NCI-H2081 treated with DMSO at 0.1 percent for 48 hours (cell line): ENCODE data around the gene KCNN3.

ENCODE experiments used
- DNase-seq: peaks from one replicate; lab custom pipeline; 2025; lab: John Stamatoyannopoulos, UW

The KCNN3 gene

GRCh38 chr1:154840269-154841176 lies 29.6 kb downstream of the KCNN3 start:
- DNase-seq = no peak

- DNase-seq = no peak
These were observed 30.4 kb downstream of the KCNN3 start for GRCh38 chr1:154839691-154840090.

GRCh38 chr1:154838988-154839387 lies 31.1 kb downstream of the KCNN3 start:
- no peak for DNase-seq

- no peak for DNase-seq
These were observed 31.6 kb downstream of the KCNN3 start for GRCh38 chr1:154838461-154838860.

DNA sequence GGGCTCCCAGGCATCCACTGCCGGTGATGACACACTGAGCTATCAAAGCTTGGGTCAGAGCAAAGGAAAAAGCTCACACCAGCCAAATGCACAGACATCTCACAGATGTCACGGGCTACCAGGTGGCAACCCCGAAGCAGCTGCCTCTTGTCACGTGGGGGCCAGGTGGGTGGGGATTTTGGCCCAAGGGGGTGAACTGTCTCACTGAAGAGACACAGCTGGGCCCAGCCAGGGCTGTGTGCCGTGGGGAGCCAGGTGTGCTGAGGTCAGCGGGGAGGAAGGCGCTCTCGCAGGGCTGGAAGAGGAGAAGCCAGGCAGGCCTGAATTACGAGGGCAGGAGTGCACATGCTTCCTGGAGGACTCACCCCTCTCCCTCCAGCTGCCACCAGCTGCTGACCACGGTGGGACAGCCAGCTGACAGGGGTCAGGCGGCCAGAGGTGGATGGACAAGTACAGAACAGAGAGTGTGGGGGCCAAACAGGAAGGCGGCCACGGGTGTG lies 32.4 kb downstream of the KCNN3 start:
- no peak for DNase-seq

- DNase-seq = no peak
These were observed 32.9 kb downstream of the KCNN3 start for GRCh38 chr1:154837034-154837671.

GRCh38 chr1:154835531-154836324 lies 34.4 kb downstream of the KCNN3 start:
- DNase-seq = no peak

GRCh38 chr1:154833841-154834240 lies 36.2 kb downstream of the KCNN3 start:
- no peak for DNase-seq

DNA sequence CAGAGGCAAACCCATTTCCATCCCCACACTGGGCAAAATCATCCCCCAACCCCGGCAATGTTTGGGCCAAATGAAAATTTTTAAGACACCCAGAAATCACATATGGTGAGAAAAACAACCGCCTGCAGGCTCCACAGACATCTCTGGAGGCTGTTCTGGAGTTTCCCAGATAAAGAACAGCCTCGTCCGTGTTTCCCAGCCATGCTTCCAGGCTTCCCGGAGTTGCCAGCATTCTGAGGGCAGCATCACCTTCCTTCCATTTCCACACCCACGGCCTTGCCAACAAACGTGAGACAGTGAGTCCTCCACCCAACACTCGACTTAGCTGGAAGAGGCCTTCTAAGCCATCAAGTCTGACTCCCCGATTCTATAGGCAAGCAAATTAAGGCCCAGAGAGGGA lies 36.9 kb downstream of the KCNN3 start:
- no peak for DNase-seq

DNA sequence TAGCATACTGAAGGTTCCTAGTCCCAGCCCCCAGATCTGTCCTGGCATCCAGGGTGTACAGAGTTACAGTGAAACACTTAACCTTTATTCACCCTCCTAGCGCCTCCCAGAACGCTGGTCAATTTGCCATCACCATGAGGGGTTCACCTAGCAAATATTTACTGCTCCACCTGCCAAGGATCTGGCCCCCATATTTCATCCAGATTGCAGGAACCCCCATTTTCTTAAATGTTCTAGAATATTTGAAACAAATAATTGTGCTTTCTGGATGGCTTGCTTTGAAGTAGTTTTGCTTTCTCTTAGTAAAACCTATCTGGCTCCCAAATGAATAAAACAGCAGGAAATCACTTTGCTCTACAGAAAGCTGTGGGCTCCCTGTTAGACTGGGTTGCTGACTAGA lies 37.7 kb downstream of the KCNN3 start:
- DNase-seq = no peak

DNA sequence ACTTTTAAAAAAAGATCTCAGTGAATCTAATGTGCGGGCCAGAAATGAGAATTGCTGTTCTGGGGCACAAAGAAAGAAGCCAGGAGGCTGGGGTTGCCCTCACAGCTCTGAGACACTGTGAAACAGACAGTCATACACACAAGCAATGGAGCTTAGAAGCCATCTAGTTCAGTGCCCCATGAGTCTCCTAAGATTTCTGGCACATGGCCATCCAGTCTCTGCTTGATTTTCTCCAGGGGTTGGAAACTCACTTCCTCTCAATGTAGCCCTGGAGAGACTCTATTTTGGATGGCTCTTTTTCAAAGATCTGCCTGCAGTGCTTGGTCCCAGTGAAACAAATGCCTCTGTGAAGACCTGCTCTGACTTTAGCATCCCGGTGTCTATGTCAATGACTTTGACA lies 38.6 kb downstream of the KCNN3 start:
- no peak for DNase-seq

GRCh38 chr1:154829062-154829461 lies 41.0 kb downstream of the KCNN3 start:
- DNase-seq = no peak

DNA sequence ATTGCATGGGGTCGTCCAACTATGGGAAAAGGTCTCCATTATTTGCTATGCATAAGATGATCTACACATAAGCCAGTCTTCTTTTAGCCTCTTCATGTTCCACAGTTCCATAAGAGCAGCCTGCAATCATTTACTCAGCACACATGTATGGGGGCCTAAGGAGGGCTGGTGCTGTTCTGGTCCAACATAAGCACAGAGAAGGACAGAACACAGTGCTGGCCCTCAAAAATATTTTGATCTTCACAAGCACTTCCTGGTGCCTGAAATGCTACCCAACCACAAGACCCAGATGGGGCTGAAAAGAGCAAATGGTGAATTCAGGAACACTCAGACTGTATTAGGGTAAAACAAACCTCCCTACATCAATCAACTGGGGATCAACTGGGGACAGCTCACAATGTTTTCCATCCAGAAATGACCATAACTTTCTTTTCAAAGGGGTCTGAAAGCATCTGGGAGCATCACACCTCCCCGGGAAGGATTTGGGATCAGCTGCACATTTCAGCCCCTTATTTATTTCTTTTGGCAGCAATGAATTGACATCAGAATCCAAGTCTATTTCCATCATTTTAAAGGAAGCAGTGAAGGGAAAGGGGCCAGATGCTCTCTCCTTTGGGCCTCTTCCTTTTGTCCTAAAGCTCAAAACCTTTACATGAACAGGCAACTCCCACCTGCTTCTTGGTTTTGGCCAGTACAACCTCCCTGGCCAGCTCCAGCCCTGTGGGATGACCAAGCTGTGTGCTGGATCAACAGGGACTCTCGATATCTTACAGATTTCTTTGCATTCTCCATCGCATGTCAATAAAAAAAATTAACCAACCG lies 45.7 kb downstream of the KCNN3 start:
- no peak for DNase-seq

DNA sequence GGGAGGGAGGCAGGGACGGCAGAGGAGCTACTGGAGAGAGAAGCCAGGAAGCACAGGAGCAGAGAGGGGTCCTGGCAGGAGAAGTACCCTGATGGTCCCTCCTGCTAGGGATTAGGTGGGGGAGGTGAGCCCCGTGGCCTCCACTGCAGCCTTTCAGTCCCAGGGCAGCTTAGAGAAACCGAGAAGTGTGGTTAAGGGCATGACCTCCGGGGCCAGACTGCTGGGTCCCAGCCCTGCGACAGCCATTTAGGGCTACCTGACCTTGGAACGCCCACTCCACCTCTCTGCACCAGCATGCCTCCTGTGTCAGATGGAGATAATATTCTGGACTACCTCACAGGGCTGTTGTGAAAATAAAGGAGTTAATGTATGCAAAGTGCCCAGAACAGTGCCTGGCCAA lies 47.4 kb downstream of the KCNN3 start:
- no peak for DNase-seq

DNA sequence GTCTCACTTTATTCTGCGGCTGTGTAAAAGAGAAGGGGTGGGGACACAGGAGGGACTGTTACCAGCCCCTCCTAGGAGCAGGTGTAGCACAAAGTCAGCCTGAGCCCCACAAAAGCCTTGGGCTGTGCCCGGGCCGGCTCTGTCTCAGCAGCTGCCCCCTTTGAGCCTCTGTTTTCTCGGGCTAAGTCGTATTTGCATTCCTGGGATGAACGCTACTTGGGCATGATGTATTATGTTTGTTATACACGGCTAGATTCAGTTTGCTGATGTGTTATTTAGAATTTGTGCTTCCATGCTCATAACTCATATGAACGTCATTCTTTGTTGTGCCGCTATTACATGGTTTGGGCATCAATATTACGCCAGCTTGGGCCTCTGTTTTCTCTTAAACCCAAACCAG lies 47.8 kb downstream of the KCNN3 start:
- DNase-seq = no peak

DNA sequence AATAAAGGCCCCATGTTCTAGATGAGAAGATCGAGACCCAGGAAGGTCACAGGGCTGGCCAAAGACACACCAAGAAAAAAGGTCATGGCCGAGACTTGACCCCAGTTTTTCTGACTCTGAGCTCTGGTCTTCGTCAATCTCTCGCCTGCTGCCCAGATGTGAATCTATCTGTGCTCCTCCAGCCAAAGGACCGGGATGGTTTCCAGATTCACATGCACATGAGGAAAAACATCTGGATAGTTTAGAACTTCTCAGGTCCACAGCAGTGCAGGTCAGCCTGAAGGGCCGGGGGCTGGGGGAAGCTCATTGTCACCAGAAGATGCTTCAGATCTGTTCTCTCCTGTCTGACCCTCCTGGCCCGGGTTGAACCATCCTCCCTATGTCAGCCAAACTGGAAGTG lies 49.0 kb downstream of the KCNN3 start:
- no peak for DNase-seq

- DNase-seq = no peak
These were observed 49.4 kb downstream of the KCNN3 start for GRCh38 chr1:154820646-154821045.

DNA sequence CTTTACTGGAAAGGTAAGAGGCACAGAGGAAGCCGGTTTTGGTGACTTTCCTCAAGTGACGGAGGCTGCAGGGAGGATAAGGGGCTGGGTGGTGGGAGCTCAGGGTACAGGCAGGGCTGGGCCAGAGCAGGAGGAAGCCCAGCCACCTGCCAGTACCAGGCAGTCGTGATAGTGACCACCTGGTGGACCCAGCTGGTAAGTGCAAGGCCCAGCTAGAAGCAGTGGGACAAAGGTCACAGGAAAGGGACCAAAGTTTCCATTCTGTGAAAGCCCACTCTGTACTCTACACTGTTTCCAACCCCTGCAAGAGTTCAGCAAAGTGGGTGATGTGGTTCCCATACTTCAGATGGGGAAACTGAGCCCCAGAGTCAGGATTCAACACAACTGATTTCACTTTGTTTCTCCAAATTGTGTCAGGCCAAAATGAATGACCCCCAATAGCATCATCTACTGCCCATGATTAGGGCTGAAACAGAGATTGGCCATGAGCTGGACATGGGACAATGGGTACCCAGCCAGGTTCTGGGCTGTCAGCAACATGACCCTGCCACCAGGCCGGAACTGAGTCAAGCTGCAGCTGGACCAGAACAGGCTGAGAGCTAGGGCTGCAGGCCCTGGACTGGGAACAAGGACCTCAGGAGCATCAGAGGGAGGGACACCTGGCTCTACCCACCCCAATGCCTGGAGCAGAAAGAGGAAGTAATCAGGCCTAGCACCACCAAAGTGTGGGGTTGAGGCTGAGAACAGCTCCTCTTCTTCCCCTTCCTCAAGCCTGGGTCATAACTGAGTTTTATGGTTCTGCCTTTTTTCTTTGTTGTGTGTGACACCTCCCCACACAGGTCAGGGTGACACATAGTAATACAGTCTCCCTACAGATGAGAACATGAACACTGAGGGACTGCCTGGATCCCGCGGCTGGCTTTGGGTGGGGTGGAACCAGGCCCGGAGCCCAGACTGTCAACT lies 50.2 kb downstream of the KCNN3 start:
- no peak for DNase-seq

DNA sequence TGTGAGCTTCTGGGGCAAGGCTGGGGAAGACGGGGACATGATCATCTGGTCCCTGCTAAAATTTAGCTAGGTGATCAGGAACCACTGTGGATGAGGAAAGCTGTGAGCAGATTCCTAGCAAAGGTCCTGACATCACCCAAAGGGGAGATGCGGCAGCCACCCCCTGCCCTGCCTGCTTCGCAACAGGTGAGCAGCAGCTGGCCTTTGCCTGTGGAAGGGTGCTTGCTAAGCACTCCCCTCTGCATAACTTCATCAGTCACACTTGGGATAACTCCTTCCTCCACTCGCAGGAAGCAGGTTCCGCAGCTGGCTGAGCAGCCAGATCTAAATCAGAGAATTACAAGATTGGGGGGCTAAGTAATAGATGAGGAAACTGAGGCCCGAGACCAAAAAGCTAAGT lies 51.2 kb downstream of the KCNN3 start:
- no peak for DNase-seq

- DNase-seq = no peak
These were observed 53.1 kb downstream of the KCNN3 start for GRCh38 chr1:154816937-154817336.
